HepG2 (cell line): Measurements from ENCODE around the gene TSPAN5.

Source experiments
- CBX1 ChIP-seq: IDR thresholded peaks from one replicate; pipeline ENCODE4 v1.6.1; 2016; ENCODE audit warnings: antibody characterized with exemption, low read depth
- EP300 ChIP-seq, 3 experiments: sonication (generic) in 1 of 3; formaldehyde crosslinking in 1 of 3; IDR thresholded peaks; 2 replicates each; pipeline versions ENCODE4 v1.5.1 to v1.6.1; 2011 to 2020; ENCODE audit warnings: low read depth in 2 of 3, low read length in 2 of 3, borderline replicate concordance in 1 of 3, improper control_type of control experiment in 1 of 3, mild to moderate bottlenecking in 1 of 3, missing genetic modification reagents in 1 of 3, moderate library complexity in 1 of 3
- YY1 ChIP-seq: IDR thresholded peaks from 2 replicates; pipeline ENCODE4 v1.6.1; 2011; ENCODE audit warnings: low read length, low read depth, moderate library complexity, mild to moderate bottlenecking; ENCODE audit not compliant: insufficient read depth, insufficient replicate concordance
- ZNF256 ChIP-seq: sonication (generic); formaldehyde crosslinking; conservative IDR thresholded peaks from 2 replicates; pipeline ENCODE4 v1.4.0; 2020; ENCODE audit warnings: missing genetic modification reagents
- ZNF496 ChIP-seq: sonication (generic); formaldehyde crosslinking; IDR thresholded peaks from 2 replicates; pipeline ENCODE4 v1.8.1; 2023; ENCODE audit warnings: mild to moderate bottlenecking, moderate library complexity, missing genetic modification reagents; ENCODE audit not compliant: insufficient replicate concordance
- ZNF652 ChIP-seq: IDR thresholded peaks from 2 replicates; pipeline ENCODE4 v1.6.1; 2016; ENCODE audit warnings: low read depth, borderline replicate concordance
- TF ChIP-seq, protein P1 (sequence below): sonication (generic); formaldehyde crosslinking; IDR thresholded peaks from 2 replicates; pipeline ENCODE4 v1.4.0; 2020; ENCODE audit warnings: missing genetic modification reagents, mild to moderate bottlenecking, borderline replicate concordance
- TF ChIP-seq, protein P2 (sequence below): sonication (generic); formaldehyde crosslinking; IDR thresholded peaks from 2 replicates; pipeline ENCODE4 v1.5.1; 2020; ENCODE audit warnings: mild to moderate bottlenecking, missing genetic modification reagents, moderate library complexity
- TF ChIP-seq, protein P3 (sequence below), 2 experiments: IDR thresholded peaks; 2 replicates each; pipeline ENCODE4 v1.6.1; 2011 to 2012; ENCODE audit warnings: low read length in 2 of 2, borderline replicate concordance in 1 of 2, low read depth in 1 of 2, mild to moderate bottlenecking in 1 of 2, moderate library complexity in 1 of 2

DNA sequence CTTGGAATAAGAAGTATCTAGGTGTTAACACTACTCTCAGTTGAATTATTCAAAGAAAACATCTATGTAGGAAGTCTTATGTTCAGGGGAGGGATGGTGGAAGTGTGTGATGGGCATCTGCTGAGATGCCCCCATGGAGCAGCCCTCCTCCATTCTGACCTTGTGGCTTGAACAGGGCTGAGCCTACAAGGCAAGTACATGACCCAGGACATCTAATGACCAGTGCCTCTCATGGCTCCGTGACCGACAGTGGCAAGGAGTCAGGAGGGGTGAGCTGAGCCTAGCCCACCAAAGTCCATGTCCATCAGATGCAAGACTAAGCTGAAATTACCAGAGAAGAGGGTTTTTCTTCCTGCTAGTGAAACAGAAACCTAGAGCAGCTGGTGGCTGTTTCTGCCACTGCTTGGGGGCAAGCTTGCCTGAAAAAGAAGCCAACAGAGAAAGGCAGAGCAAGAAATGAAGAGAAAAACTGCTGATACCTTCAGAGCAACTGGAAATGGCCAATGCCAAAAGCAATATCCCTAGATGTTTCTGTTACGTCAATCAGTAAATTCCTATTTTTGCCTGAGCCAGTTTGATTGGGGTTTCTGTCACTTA lies 113.5 kb downstream of the TSPAN5 start:
- TF ChIP-seq YY1 (no peak), ZNF652 (CRISPR knock-in tag) (no peak), ZNF496 (CRISPR knock-in tag) (no peak), ZNF256 (CRISPR knock-in tag) (no peak), EP300 (IDR thresholded peaks at IDR 0.05; ENCODE audit: low read depth in 2 of 2, low read length in 2 of 2) (no peak), EP300 (CRISPR knock-in tag; IDR thresholded peaks at IDR 0.05; ENCODE audit: borderline replicate concordance) (no peak), CBX1 (no peak)
- TF ChIP-seq, protein P1, sequence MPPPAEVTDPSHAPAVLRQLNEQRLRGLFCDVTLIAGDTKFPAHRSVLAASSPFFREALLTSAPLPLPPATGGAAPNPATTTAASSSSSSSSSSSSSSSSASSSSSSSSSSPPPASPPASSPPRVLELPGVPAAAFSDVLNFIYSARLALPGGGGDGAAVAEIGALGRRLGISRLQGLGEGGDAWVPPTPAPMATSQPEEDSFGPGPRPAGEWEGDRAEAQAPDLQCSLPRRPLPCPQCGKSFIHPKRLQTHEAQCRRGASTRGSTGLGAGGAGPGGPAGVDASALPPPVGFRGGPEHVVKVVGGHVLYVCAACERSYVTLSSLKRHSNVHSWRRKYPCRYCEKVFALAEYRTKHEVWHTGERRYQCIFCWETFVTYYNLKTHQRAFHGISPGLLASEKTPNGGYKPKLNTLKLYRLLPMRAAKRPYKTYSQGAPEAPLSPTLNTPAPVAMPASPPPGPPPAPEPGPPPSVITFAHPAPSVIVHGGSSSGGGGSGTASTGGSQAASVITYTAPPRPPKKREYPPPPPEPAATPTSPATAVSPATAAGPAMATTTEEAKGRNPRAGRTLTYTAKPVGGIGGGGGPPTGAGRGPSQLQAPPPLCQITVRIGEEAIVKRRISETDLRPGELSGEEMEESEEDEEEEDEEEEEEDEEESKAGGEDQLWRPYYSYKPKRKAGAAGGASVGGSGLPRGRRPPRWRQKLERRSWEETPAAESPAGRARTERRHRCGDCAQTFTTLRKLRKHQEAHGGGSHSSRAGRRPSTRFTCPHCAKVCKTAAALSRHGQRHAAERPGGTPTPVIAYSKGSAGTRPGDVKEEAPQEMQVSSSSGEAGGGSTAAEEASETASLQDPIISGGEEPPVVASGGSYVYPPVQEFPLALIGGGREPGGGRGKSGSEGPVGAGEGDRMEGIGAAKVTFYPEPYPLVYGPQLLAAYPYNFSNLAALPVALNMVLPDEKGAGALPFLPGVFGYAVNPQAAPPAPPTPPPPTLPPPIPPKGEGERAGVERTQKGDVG (CRISPR knock-in tag), result no peak
- TF ChIP-seq, protein P2, sequence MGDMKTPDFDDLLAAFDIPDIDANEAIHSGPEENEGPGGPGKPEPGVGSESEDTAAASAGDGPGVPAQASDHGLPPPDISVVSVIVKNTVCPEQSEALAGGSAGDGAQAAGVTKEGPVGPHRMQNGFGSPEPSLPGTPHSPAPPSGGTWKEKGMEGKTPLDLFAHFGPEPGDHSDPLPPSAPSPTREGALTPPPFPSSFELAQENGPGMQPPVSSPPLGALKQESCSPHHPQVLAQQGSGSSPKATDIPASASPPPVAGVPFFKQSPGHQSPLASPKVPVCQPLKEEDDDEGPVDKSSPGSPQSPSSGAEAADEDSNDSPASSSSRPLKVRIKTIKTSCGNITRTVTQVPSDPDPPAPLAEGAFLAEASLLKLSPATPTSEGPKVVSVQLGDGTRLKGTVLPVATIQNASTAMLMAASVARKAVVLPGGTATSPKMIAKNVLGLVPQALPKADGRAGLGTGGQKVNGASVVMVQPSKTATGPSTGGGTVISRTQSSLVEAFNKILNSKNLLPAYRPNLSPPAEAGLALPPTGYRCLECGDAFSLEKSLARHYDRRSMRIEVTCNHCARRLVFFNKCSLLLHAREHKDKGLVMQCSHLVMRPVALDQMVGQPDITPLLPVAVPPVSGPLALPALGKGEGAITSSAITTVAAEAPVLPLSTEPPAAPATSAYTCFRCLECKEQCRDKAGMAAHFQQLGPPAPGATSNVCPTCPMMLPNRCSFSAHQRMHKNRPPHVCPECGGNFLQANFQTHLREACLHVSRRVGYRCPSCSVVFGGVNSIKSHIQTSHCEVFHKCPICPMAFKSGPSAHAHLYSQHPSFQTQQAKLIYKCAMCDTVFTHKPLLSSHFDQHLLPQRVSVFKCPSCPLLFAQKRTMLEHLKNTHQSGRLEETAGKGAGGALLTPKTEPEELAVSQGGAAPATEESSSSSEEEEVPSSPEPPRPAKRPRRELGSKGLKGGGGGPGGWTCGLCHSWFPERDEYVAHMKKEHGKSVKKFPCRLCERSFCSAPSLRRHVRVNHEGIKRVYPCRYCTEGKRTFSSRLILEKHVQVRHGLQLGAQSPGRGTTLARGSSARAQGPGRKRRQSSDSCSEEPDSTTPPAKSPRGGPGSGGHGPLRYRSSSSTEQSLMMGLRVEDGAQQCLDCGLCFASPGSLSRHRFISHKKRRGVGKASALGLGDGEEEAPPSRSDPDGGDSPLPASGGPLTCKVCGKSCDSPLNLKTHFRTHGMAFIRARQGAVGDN (CRISPR knock-in tag), result no peak
- TF ChIP-seq, protein P3, sequence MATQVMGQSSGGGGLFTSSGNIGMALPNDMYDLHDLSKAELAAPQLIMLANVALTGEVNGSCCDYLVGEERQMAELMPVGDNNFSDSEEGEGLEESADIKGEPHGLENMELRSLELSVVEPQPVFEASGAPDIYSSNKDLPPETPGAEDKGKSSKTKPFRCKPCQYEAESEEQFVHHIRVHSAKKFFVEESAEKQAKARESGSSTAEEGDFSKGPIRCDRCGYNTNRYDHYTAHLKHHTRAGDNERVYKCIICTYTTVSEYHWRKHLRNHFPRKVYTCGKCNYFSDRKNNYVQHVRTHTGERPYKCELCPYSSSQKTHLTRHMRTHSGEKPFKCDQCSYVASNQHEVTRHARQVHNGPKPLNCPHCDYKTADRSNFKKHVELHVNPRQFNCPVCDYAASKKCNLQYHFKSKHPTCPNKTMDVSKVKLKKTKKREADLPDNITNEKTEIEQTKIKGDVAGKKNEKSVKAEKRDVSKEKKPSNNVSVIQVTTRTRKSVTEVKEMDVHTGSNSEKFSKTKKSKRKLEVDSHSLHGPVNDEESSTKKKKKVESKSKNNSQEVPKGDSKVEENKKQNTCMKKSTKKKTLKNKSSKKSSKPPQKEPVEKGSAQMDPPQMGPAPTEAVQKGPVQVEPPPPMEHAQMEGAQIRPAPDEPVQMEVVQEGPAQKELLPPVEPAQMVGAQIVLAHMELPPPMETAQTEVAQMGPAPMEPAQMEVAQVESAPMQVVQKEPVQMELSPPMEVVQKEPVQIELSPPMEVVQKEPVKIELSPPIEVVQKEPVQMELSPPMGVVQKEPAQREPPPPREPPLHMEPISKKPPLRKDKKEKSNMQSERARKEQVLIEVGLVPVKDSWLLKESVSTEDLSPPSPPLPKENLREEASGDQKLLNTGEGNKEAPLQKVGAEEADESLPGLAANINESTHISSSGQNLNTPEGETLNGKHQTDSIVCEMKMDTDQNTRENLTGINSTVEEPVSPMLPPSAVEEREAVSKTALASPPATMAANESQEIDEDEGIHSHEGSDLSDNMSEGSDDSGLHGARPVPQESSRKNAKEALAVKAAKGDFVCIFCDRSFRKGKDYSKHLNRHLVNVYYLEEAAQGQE (IDR thresholded peaks at IDR 0.05; ENCODE audit: borderline replicate concordance in 1 of 2, low read depth in 1 of 2, low read length in 2 of 2), result no peak
